Fibroblast of mammary gland (primary cell): Measurements from ENCODE around the gene SUSD2.

Source experiments
- DNase-seq: peaks from one replicate; pipeline ENCODE4 v3.0.0-alpha.2; 2010; ENCODE audit warnings: low read depth
- H3K4me3 ChIP-seq: 2 replicates; pipeline ENCODE4 v1.5.1; 2011; ENCODE audit warnings: low read depth, mild to moderate bottlenecking, low read length, moderate library complexity; ENCODE audit not compliant: control insufficient read depth
- CTCF ChIP-seq: conservative IDR thresholded peaks from 2 replicates; pipeline ENCODE4 v1.5.1; 2011; ENCODE audit warnings: low read depth, low read length, inconsistent platforms; ENCODE audit not compliant: control insufficient read depth, insufficient read depth

SUSD2 gene

GRCh38 chr22:24156913-24157821 lies 24.1 kb upstream of the SUSD2 start:
- peak; percentile 72 for DNase-seq

GRCh38 chr22:24157822-24158135 lies 23.5 kb upstream of the SUSD2 start:
- no peak for TF ChIP-seq CTCF
- H3K4me3 ChIP-seq = no peak overlapping the region
- DNase-seq = peak; percentile 24

More at GRCh38 chr22:24156913-24157821, 24.1 kb upstream of the SUSD2 start:
- peak; percentile 83 for TF ChIP-seq CTCF
- H3K4me3 ChIP-seq = peak overlapping the region; percentile 79

- H3K4me3 ChIP-seq = no peak overlapping the region
- no peak for DNase-seq
- no peak for TF ChIP-seq CTCF
These were observed 21.6 kb upstream of the SUSD2 start for GRCh38 chr22:24159650-24160049.

GRCh38 chr22:24160546-24160945 lies 20.7 kb upstream of the SUSD2 start:
- TF ChIP-seq CTCF = no peak
- no peak for DNase-seq
- H3K4me3 ChIP-seq = no peak overlapping the region

GRCh38 chr22:24161485-24161884 lies 19.8 kb upstream of the SUSD2 start:
- DNase-seq = no peak
- TF ChIP-seq CTCF = no peak
- H3K4me3 ChIP-seq = no peak overlapping the region

GRCh38 chr22:24161909-24162308 lies 19.4 kb upstream of the SUSD2 start:
- TF ChIP-seq CTCF = no peak
- DNase-seq = no peak
- no peak overlapping the region for H3K4me3 ChIP-seq
